ENCODE data around the gene KRTAP10-8.
"Not testable (repeated sequence)": the region's sequence is repeated elsewhere in the genome, so short reads cannot be mapped to it uniquely, and the experiment has no call there.

Gene KRTAP10-8

DNA sequence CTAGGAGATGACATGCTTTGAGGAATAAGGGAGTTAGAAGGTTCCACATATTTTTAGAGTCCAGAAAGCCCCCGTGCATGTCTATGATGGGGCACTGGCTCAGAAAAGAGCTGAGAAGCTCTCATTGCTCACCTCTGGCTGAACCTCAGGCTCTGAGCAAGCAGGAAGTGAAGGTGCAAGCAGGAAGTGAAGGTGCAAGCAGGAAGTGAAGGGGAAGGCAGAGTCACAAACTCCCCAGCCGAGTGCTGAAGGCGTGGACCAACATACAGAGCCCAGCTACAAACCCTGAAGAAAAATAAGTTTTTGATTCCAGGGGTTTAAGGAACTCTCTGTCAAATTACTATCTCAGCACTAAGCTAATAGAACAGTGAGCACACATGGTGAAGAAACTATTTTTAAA is 7.0 kb downstream of the KRTAP10-8 start:
- no peak for DNase-seq

DNA sequence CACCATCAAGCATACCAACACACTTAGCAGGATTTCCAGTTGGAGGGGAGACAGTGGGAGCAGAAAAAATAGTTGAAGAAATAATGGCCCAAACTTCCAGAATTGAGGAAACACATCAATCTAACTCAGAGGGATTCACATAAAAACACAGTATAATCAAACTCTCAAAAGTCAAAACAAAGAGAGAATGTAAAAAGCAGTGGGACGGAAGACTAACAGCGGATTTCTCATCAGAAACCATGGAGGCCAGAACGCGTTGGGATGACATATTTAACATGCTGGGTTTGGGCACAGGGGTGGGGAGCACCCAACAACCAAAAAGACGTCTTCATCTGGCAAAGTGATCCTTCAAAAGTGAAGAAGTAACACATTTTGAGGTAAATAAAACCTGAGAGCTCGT is 8.0 kb downstream of the KRTAP10-8 start:
- DNase-seq = no peak

DNA sequence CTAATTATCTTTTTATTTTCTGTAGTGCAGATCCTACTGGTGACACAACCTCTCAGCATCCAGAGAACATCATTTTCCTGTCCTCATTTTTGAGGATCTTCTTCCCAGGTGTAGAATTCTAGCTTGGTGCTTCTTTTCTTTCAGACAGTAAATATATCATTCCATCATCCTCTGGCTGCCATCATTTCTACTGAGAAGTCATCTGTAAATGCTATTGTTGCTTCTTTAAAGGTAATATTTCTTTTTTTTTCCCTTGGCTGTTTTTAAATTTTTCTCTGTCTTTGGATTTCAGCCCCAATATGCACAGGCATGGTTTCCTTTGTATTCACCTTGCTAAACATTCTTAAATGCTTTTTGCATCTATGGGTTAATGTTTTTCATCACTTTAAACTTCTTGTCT is 11.7 kb downstream of the KRTAP10-8 start:
- no peak for DNase-seq

DNA sequence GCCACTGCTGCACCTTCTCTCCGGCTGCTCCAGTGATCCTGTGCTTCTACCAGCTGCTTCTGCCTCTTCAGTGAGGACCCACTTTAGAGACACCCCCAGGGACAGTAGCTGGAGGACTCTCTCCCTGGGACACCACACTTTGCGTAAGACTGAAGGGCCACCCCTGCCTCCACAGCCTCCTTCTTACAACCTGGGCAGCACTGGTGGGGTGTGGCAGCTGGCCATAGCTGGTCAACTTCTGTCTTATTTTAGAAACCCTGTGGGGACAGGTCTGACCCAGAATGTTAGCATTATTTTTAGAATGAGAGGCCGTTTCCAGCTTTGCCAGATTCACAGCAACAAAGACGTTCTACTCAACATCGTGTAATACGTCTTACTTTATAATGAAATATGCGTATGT is 13.9 kb downstream of the KRTAP10-8 start:
- DNase-seq = no peak

DNA sequence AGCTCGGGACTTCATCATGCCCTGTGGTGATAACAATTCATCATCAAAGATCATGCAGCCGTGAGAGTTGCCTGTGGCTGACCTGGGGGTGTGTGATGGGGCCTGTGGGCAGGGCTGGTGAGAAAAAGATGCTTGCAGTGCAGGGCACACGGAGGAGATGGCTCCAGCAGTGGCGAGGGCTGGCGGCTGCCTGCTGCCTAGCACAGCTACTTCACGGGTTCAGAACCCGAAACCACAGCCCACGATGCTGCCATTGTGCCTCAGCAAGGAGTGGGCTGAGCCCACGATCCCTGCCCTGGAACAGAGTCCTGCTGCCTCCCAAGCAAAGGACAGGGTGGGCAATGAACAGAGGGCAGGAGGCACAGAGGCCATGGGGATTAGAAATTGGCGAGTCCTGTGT is 14.4 kb downstream of the KRTAP10-8 start:
- no peak for DNase-seq

DNA sequence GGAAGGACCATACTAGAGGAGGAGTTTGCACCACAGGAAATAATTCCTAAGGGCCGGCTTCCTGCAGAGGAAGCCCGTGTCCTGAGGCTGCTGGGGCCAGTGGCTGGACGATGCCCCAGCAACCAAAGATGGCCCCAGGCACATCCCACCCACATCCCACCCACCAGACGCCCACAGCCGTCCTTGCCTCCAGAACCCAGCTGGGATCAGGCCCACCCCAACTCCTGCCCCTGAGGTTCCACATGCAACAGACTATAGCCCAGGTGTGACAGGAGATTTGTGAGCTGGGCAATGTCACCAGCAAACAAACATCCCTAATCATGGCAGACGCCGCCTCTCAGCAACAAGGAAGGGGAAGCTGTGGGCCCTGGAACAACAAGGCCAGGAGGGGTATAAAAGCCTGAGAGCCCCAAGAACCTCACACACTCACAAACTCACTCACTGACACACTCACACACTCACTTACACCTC is 14.8 kb downstream of the KRTAP10-8 start, which contains the start of gene KRTAP10-9:
TSS of gene KRTAP10-9 (plus strand) at position 421 of the 471 bp plus-strand sequence. CDS start 79 bp downstream, outside the sequence.
- DNase-seq = peak; percentile 74

DNA sequence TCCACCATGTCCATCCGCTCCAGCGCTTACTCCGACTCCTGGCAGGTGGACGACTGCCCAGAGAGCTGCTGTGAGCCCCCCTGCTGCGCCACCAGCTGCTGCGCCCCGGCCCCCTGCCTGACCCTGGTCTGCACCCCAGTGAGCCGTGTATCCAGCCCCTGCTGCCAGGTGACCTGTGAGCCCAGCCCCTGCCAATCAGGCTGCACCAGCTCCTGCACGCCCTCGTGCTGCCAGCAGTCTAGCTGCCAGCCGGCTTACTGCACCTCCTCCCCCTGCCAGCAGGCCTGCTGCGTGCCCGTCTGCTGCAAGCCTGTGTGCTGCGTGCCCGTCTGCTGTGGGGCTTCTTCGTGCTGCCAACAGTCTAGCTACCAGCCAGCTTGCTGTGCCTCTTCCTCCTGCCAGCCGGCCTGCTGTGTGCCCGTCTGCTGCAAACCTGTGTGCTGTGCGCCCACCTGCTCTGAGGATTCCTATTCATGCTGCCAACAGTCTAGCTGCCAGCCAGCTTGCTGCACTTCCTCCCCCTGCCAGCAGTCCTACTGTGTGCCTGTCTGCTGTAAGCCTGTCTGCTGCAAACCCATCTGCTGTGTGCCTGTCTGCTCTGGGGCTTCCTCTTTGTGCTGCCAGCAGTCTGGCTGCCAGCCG is 15.4 kb downstream of the KRTAP10-8 start:
- peak; percentile 91 for DNase-seq

DNA sequence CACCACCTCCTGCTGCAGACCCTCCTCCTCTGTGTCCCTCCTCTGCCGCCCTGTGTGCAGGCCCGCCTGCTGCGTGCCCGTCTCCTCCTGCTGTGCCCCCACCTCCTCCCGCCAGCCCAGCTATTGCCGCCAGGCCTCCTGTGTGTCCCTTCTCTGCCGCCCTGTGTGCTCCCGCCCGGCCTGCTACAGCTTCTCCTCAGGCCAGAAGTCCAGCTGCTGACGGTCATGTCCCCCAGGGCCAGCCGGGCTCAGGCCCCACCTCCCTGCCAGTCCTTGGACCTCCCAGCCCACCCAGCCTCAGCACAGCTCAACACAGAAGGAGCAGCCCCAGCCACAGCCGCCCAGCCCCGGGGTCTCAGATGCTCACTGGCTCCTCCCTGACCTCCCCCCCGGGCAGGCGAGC is 16.0 kb downstream of the KRTAP10-8 start:
- not testable (repeated sequence) for DNase-seq

DNA sequence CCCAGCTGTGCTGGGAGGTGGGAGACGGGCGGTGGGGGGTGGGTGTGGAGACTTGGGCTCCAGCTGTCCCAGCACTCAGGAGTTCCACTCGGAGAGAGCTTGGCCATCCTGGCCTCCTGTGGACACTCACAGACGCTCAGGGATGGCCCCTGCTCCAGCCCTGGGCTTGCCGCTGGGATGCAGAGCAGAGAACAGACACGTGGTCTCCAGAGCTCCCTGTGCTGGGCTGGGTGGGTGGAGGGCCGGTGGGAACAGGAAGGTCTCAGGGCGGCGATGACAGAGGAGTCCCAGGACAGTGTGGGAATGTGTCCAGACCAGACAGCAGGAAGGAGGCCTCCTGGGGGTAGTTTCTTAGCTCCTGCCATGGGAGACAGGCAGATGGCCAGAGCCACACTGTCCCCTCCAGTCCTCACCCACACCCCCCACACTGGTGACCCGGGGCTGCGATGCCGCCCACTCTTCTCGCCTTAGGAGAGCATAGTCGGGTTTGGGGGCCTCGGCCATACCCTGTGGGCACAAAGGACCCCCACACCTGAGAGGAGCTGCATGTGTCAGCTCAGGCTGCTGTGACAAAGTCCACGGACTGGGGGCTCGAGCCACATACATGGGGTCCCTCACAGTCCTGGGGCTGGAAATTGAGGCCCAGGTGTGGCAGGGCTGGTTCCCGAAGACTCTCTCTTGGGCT is 17.0 kb downstream of the KRTAP10-8 start:
- DNase-seq = no peak

DNA sequence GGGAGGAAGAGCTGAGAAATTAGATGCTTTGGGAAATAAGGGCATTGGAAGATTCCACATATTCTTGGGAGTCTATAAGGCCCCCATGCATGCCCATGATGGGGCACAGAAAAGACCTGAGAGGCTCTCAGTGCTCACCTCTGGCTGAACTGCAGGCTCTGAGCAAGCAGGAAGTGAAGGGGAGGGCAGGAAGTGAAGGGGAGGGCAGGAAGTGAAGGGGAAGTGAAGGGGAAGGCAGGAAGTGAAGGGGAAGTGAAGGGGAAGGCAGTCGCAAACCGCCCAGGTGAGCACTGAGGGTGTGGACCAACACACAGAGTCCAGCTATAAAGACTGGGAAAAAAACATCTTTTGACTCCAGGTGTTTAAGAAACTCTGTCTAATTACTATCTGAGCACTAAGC is 18.6 kb downstream of the KRTAP10-8 start:
- DNase-seq = peak; percentile 38

DNA sequence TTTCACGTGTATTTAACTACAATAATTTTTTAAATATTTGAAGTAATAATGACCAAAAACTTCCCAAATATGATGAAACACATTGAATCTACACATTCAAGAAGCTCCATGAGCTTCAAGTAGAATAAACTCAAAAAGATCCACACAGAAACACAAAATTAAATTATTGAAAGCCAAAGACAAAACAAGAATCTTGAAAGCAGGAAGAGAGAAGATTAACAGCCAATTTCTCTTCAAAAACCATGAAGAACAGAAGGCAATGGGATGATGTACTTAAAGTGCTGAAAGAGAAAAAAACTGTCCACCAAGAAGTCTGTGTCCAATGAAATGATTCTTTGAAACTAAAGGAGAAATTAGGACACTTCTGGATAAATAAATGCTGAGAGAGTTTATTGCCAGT is 20.2 kb downstream of the KRTAP10-8 start:
- DNase-seq = no peak

DNA sequence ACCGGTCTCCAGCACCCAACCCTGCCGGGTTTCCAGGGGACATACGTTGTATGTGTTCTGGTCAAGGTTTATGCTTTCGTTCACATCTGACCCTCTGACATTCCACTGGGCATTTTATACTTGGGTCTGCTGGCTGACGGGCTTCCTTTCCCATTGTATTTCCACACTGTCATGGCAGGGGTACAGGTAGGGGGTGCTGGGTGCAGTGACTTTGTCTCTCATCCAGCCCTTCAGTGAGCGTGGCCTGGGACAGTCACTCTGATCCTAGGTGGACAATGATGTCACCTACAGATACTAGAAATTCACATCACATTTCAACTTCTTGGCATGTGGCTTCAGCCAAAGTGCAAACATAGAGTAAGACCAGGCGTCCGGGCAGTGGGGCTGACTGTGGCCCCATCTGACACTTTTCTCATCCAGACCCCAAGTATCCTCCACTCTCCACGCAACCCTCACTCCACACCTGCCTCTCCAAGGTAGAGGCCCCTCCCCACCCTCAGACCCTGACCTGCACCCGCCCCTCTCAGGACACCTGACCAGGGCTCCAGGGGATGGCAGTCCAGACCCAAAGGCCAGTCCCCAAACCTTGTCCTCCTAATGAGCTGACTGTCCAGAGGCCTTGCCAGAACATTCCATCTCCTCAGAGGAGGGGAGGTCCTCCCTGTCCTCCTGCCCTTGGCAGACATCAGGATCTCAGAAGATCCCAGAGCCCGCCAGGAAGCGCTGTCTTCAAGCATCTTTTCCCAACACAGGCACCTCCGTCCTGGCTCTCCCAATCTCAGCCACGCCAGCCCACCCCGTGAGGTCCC is 24.5 kb downstream of the KRTAP10-8 start:
- no peak for DNase-seq

DNA sequence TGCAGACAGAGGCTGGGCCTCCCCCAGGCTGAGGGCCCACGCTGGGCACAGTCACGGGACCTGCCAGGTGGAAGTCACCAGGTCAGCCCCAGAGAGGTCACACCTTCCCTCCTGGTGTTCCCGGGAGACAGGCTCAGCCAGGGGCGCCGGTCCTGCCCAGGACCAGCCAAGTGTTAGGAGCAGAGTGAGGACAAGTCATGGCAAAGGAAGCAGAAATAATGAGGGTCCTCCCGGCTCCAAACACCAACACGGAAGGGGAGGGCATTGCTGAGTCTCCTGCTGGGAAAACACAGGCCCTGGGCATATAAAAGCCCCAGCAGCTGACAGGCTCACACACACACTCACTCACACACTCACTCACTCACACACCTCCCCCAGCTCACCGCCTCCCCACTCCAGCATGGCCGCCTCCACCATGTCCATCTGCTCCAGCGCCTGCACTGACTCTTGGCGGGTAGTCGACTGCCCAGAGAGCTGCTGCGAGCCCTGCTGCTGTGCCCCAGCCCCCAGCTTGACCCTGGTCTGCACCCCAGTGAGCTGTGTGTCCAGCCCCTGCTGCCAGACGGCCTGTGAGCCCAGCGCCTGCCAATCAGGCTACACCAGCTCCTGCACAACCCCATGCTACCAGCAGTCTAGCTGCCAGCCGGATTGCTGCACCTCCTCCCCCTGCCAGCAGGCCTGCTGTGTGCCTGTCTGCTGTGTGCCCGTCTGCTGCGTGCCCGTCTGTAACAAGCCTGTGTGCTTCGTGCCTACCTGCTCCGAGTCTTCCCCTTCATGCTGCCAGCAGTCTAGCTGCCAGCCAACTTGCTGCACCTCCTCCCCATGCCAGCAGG is 25.4 kb downstream of the KRTAP10-8 start, which contains the start of gene KRTAP10-10:
TSS of gene KRTAP10-10 (plus strand) at position 339 of the 833 bp plus-strand sequence. CDS start at position 401, 62 bp downstream.
- DNase-seq = peak; percentile 98

DNA sequence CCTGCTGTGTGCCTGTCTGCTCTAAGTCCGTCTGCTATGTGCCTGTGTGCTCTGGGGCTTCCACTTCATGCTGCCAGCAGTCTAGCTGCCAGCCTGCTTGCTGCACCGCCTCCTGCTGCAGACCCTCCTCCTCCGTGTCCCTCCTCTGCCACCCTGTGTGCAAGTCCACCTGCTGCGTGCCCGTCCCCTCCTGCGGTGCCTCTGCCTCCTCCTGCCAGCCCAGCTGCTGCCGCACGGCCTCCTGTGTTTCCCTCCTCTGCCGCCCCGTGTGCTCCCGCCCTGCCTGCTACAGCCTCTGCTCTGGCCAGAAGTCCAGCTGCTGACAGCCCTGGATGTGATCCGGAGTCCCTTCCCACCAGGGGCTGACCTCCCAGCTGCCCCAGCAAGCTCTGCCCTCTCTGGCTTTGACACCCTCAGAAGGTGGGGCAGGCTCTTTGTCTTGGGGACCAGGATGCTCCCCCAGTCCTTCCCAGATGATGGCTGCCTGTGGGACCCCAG is 26.0 kb downstream of the KRTAP10-8 start:
- DNase-seq = not testable (repeated sequence)

DNA sequence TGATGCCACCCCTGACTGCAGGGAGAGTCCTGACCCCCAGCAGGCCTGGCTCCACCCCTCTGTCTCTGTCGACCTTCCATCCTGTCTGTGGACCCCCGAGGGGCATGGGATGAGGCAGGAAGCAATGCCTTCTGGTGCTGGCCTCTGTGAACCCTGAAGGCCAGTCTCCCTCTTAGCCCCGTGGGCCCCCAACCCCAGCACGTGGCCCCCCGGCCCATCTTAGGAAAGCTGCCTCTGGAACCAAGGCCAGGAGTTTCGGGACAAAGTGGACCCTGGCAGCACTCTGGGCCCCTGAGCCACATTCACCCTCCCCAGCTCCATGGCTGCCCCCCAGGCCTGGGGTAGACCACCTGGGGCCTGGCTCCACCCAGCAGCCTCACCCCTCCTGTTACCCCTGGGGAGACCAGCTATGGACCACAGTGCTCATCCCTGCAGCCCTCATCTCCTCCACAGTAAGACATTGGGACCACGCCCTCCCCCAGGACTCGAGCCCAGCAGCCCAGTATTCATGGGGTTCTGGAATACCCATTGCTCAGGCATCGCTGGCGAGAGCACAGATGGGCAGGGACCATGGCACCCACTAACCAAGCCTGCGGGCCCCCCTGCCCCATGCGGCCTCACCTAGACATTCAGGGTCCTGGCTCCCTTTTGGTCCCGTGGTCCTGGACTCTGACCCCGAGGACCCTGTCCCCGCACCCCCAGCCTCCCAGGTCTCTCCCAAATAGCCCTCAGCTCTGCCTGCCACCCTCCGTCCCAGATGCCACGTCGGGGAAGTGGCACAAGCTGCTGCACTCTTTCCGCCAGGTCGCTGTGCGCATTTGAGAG is 26.8 kb downstream of the KRTAP10-8 start:
- DNase-seq = not testable (repeated sequence)

DNA sequence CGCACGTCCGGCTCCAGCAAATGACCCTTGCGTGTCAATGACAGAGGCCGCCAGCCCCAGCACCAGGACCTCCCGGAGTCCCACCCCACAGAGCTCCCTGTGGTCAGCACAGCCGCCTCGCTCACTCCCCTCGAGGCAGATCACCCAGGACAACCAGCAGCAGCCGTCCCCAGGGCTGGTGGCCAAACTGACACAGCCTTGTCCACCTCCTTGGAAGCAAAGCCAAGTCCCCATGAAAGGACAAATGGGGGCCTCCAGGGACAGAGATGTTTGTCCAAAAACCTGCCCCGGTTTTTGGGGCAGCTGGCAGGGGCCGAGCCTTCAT is 27.4 kb downstream of the KRTAP10-8 start:
- DNase-seq = no peak

DNA sequence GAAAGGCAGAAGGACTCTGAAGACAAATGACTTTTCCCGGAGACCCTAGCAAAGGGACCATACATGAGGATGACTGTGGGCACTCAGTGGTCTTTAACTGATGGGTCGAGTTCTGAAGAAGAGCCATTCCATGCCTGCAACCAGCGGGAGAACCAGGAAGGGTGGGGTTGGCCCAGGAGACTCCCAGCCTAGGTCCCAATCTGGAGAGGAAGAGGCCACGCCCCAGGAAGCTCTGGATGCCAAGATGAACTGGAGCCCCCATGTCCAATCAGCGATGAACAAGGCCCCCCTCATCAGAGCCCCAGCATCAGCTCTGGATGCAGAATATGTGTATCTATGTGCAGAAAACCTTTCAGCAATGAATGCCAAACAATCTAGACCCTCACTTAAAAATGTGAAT is 28.9 kb downstream of the KRTAP10-8 start:
- DNase-seq = no peak

DNA sequence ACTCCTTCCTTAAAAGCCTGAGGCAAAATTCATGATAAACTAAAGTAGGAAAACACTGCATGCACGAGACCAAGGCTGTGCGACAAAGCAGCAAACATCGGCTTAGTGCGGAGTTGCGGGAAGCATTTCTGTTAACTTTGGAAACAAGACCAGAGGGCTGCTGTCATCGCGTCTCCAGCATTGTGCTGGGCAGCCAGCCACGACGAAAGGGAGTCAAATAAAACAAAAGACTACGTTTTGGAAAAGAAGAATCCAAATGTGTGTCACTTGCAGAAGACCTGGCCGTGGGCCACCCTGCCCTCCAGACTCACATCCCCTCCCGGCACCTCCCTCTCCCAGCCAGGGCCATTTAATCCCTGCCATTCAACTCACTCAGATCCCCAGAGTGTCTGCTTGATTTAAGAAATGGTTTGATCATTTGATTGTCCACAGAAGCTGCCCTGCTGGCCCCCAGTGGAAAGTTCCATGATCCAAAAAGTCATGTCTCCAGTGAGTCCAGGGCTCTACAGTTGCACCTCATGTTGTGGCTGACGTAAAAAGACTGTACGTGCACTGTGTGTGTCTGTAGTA is 31.9 kb downstream of the KRTAP10-8 start:
- DNase-seq = peak; percentile 80

DNA sequence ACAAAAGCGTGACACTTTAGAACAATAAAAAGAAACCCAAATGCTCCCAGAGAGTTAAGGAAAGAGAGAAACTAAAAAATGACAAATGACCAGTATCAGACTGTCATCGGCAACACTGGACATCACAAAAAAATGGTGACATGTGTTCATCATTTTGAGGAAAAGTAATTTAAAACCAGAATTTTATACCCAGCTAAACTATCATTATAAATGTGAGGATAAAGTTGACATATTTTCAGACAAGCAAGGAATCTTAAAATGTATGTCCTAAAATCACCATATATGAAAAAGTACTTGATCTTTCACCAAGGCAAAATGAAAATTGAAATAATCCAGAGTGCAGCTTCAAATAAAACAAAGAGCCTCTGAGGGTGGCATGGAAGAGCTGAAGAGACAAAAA is 33.0 kb downstream of the KRTAP10-8 start:
- no peak for DNase-seq

DNA sequence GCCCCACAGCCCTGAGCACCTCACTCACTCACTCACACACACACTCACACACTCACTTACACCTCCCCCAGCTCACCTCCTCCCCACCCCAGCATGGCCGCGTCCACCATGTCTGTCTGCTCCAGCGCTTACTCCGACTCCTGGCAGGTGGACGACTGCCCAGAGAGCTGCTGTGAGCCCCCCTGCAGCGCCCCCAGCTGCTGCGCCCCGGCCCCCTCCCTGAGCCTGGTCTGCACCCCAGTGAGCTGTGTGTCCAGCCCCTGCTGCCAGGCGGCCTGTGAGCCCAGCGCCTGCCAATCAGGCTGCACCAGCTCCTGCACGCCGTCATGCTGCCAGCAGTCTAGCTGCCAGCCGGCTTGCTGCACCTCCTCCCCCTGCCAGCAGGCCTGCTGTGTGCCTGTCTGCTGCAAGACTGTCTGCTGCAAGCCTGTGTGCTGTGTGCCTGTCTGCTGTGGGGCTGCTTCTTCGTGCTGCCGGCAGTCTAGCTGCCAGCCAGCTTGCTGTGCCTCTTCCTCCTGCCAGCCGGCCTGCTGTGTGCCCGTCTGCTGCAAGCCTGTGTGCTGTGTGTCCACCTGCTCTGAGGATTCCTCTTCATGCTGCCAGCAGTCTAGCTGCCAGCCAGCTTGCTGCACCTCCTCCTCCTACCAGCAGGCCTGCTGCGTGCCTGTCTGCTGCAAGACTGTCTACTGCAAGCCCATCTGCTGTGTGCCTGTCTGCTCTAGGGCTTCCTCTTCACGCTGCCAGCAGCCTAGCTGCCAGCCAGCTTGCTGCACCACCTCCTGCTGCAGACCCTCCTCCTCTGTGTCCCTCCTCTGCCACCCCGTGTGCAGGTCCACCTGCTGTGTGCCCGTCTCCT is 34.7 kb downstream of the KRTAP10-8 start, which contains the start of gene KRTAP10-11:
TSS of gene KRTAP10-11 (plus strand) at position 49 of the 856 bp plus-strand sequence. CDS start at position 94, 45 bp downstream.
- DNase-seq = peak; percentile 94

Data from NCI-H69 (cell line).